ENCODE results near the gene EBF3. TPM values are rescaled to one million over a fixed set of nuclear protein-coding genes. Genes with fewer than 3 reads are reported as not detected.

The EBF3 gene
- total RNA-seq, 1 experiment from 2014 or later = 0.64 TPM

DNA sequence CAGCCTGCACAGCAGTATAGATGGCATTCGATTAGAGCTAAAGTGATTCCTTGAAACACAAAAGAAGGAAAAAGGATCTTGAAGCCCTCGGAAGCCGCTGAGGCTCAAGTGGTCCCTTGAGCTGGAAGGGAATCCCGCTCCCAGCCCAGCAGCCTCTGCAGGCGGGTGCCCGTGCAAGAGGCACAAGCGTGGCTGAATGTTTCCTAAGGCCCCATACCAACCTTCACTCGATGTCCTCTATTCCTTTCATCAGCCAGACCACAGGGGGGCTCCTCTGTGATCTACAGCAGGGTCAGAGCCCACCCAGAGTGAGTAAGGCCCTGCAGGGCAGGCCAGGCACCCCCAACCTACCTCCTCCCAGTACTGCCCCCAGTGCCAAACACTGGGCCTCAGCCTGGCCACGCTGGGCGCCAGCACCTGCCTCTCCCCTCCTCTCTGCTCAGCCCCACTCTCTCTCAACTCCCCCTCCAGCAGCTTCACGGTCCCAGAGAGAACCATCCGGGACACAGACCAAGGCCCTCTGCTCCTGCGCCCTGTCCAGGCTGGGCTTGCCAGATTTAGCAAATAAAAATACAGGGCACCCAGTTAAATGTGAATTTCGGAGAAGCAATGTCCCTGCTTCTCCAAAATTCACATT, 30.5 kb downstream of the EBF3 start:
- Histone ChIP-seq H3K27me3 (ENCODE audit: control insufficient read depth, insufficient read depth, low read length) (no peaks in the 10 kb centered on the region), H3K4me3 (ENCODE audit: low read depth in 2 of 2, low read length in 2 of 2) (no peak overlapping the region), H3K36me3 (ENCODE audit: control insufficient read depth, insufficient read depth, low read length) (no peaks in the 10 kb centered on the region), H3K27ac (ENCODE audit: low read length) (no peak overlapping the region), H3K9me3 (ENCODE audit: control insufficient read depth, insufficient read depth, low read depth, low read length) (no peaks in the 10 kb centered on the region), H3K4me1 (ENCODE audit: control insufficient read depth, insufficient read depth, low read length) (no peaks in the 10 kb centered on the region)
- no peak for TF ChIP-seq POLR2AphosphoS5 (IDR thresholded peaks at IDR 0.05; ENCODE audit: low read depth, low read length)
- TF ChIP-seq, protein P1, sequence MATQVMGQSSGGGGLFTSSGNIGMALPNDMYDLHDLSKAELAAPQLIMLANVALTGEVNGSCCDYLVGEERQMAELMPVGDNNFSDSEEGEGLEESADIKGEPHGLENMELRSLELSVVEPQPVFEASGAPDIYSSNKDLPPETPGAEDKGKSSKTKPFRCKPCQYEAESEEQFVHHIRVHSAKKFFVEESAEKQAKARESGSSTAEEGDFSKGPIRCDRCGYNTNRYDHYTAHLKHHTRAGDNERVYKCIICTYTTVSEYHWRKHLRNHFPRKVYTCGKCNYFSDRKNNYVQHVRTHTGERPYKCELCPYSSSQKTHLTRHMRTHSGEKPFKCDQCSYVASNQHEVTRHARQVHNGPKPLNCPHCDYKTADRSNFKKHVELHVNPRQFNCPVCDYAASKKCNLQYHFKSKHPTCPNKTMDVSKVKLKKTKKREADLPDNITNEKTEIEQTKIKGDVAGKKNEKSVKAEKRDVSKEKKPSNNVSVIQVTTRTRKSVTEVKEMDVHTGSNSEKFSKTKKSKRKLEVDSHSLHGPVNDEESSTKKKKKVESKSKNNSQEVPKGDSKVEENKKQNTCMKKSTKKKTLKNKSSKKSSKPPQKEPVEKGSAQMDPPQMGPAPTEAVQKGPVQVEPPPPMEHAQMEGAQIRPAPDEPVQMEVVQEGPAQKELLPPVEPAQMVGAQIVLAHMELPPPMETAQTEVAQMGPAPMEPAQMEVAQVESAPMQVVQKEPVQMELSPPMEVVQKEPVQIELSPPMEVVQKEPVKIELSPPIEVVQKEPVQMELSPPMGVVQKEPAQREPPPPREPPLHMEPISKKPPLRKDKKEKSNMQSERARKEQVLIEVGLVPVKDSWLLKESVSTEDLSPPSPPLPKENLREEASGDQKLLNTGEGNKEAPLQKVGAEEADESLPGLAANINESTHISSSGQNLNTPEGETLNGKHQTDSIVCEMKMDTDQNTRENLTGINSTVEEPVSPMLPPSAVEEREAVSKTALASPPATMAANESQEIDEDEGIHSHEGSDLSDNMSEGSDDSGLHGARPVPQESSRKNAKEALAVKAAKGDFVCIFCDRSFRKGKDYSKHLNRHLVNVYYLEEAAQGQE (IDR thresholded peaks at IDR 0.05; ENCODE audit: insufficient read depth in 1 of 2, low read depth in 2 of 2, low read length in 1 of 2) = no peak
- intact Hi-C loops (cut with micrococcal nuclease; ENCODE audit: unreplicated experiment) = no loop called here
- CTCF ChIA-PET = no interaction called here
- ATAC-seq (no peak), DNase-seq (ENCODE audit: low read depth, low spot score) (no peak)
- POLR2A ChIA-PET = no interaction called here
- no TSS peak for BruUV-seq (replicated peaks)
- in situ Hi-C loops (cut with HindIII; ENCODE audit: low pct_unique_long_range_greater_than_20kb, low sequenced_read_pairs) = no loop called here

DNA sequence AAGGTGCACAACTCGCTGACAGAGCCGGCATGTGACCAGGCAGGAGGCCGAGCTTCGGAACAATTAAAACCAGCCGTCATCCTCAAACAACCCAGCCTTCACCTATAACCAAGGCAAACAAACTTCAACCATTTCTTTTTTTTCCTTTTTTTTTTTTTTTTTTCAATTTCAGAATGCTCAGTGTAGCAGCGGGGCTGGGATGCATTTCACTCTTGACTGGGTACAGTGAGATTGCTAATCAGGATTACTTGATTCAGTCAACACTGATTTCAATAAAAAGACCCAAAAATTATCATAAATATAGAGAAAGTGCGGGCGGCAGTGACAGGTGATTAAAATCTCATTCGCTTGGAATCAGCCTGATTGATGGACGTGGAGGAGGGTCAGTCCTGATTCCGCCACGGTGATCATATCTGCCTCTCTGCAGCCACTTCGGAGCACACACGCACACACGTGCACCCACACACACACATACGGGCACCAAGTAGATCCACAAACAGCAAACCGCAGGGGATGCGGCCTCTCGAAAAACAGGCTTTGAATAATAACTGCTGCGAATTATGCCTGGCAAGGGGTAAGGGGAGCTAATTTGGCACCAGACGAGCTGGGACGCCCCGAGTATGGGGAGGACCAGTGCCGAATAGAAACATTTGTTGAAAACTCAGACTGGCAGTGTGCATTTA, 31.2 kb downstream of the EBF3 start:
- H3K9me3 ChIP-seq (ENCODE audit: control insufficient read depth, insufficient read depth, low read depth, low read length) = no peaks in the 10 kb centered on the region
- ATAC-seq = no peak
- H3K4me1 ChIP-seq (ENCODE audit: control insufficient read depth, insufficient read depth, low read length) = no peaks in the 10 kb centered on the region
- no peak overlapping the region for H3K4me3 ChIP-seq (ENCODE audit: low read depth in 2 of 2, low read length in 2 of 2)
- no peaks in the 10 kb centered on the region for H3K36me3 ChIP-seq (ENCODE audit: control insufficient read depth, insufficient read depth, low read length)
- POLR2A ChIA-PET = no interaction called here
- in situ Hi-C loops (cut with HindIII; ENCODE audit: low pct_unique_long_range_greater_than_20kb, low sequenced_read_pairs) (no loop called here), intact Hi-C loops (cut with micrococcal nuclease; ENCODE audit: unreplicated experiment) (no loop called here)
- no TSS peak for BruUV-seq (replicated peaks)
- TF ChIP-seq SIN3A (IDR thresholded peaks at IDR 0.05; ENCODE audit: borderline replicate concordance, insufficient read depth, low read depth, low read length) = no peak
- TF ChIP-seq, protein P1 (IDR thresholded peaks at IDR 0.05; ENCODE audit: insufficient read depth in 1 of 2, low read depth in 2 of 2, low read length in 1 of 2) = no peak
- no peak for TF ChIP-seq CTCF (IDR thresholded peaks at IDR 0.05)
- no peak for TF ChIP-seq TCF7L2 (IDR thresholded peaks at IDR 0.05; ENCODE audit: low read depth, low read length)
- TF ChIP-seq POLR2AphosphoS5 (IDR thresholded peaks at IDR 0.05; ENCODE audit: low read depth, low read length) = no peak
- CTCF ChIA-PET = no interaction called here
- H3K27ac ChIP-seq (ENCODE audit: low read length) = no peak overlapping the region
- no peak for DNase-seq (ENCODE audit: low read depth, low spot score)
- H3K27me3 ChIP-seq (ENCODE audit: control insufficient read depth, insufficient read depth, low read length) = no peaks in the 10 kb centered on the region
